Fibroblast of mammary gland (primary cell): ENCODE measurements around the gene SFXN2.
A peak's percentile ranks its signal among the peaks of the same experiment; 100 is the strongest.

Experiments
- DNase-seq: peaks from one replicate; pipeline ENCODE4 v3.0.0-alpha.2; 2010; ENCODE audit warnings: low read depth
- H3K4me3 ChIP-seq: 2 replicates; pipeline ENCODE4 v1.5.1; 2011; ENCODE audit warnings: low read depth, mild to moderate bottlenecking, low read length, moderate library complexity; ENCODE audit not compliant: control insufficient read depth
- TF ChIP-seq, protein P1 (sequence below): conservative IDR thresholded peaks from 2 replicates; pipeline ENCODE4 v1.5.1; 2011; ENCODE audit warnings: low read depth, low read length, inconsistent platforms; ENCODE audit not compliant: control insufficient read depth, insufficient read depth

SFXN2 gene

GRCh38 chr10:102782673-102783551 lies 68.5 kb downstream of the SFXN2 start:
- TF ChIP-seq, protein P1, sequence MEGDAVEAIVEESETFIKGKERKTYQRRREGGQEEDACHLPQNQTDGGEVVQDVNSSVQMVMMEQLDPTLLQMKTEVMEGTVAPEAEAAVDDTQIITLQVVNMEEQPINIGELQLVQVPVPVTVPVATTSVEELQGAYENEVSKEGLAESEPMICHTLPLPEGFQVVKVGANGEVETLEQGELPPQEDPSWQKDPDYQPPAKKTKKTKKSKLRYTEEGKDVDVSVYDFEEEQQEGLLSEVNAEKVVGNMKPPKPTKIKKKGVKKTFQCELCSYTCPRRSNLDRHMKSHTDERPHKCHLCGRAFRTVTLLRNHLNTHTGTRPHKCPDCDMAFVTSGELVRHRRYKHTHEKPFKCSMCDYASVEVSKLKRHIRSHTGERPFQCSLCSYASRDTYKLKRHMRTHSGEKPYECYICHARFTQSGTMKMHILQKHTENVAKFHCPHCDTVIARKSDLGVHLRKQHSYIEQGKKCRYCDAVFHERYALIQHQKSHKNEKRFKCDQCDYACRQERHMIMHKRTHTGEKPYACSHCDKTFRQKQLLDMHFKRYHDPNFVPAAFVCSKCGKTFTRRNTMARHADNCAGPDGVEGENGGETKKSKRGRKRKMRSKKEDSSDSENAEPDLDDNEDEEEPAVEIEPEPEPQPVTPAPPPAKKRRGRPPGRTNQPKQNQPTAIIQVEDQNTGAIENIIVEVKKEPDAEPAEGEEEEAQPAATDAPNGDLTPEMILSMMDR = no peak
- peak; percentile 97 for DNase-seq
- H3K4me3 ChIP-seq = peak overlapping the region; percentile 14

GRCh38 chr10:102783568-102783967 lies 69.1 kb downstream of the SFXN2 start:
- no peak overlapping the region for H3K4me3 ChIP-seq
- TF ChIP-seq, protein P1 = no peak
- DNase-seq = peak; percentile 43

GRCh38 chr10:102785818-102786217 lies 71.4 kb downstream of the SFXN2 start:
- DNase-seq = no peak
- TF ChIP-seq, protein P1 = no peak
- H3K4me3 ChIP-seq = no peak overlapping the region

GRCh38 chr10:102791754-102792395 lies 77.4 kb downstream of the SFXN2 start:
- no peak for DNase-seq
- TF ChIP-seq, protein P1 = no peak
- H3K4me3 ChIP-seq = no peak overlapping the region
